ENCODE data around the gene MAGED1.
"Not testable (repeated sequence)": the region's sequence is repeated elsewhere in the genome, so short reads cannot be mapped to it uniquely, and the experiment has no call there.

MAGED1 gene

GRCh38 chrX:51896626-51897025, 3.2 kb downstream of the MAGED1 start:
- no peak for DNase-seq

GRCh38 chrX:51899741-51900140, 6.3 kb downstream of the MAGED1 start:
- no peak for DNase-seq

- no peak for DNase-seq
These were observed 9.2 kb downstream of the MAGED1 start for GRCh38 chrX:51902510-51903050.

GRCh38 chrX:51905152-51905551, 11.7 kb downstream of the MAGED1 start:
- DNase-seq, result not testable (repeated sequence)

- DNase-seq, result no peak
These were observed 12.3 kb downstream of the MAGED1 start for GRCh38 chrX:51905711-51906110.

- DNase-seq, result no peak
These were observed 24.2 kb downstream of the MAGED1 start for GRCh38 chrX:51917604-51918003.

- DNase-seq, result no peak
These were observed 29.1 kb downstream of the MAGED1 start for GRCh38 chrX:51922561-51922960.

GRCh38 chrX:51931566-51932150, 38.2 kb downstream of the MAGED1 start:
- DNase-seq, result no peak

Measured in stimulated activated CD4-positive, alpha-beta T cell treated with anti-CD3 and anti-CD28 coated beads, Interleukin-4, amount 100 ng/mL, for 24 hours (primary cell).